NCI-H1105 (cell line): ENCODE measurements around the gene GMPPB.
"Not testable (repeated sequence)": the region's sequence is repeated elsewhere in the genome, so short reads cannot be mapped to it uniquely, and the experiment has no call there.

Experiments used
- DNase-seq: peaks from one replicate; lab custom pipeline; 2025; lab: John Stamatoyannopoulos, UW

GMPPB gene

GRCh38 chr3:49723628-49724551 lies at the start of gene GMPPB:
TSS of gene GMPPB (minus strand) at chr3:49723951. CDS start at chr3:49723726, 225 bp downstream.
- peak; percentile 87 for DNase-seq

- DNase-seq, result no peak
Measured at GRCh38 chr3:49772703-49773102, 49.0 kb upstream of the GMPPB start.

- no peak for DNase-seq
Measured at GRCh38 chr3:49771340-49771938, 47.7 kb upstream of the GMPPB start.

- no peak for DNase-seq
Measured at GRCh38 chr3:49769926-49770325, 46.2 kb upstream of the GMPPB start.

- DNase-seq, result no peak
Measured at GRCh38 chr3:49769286-49769915, 45.6 kb upstream of the GMPPB start.

GRCh38 chr3:49763981-49764380 lies 40.2 kb upstream of the GMPPB start:
- no peak for DNase-seq

- no peak for DNase-seq
Measured at GRCh38 chr3:49761661-49762060, 37.9 kb upstream of the GMPPB start.

GRCh38 chr3:49759226-49759625 lies 35.5 kb upstream of the GMPPB start:
- no peak for DNase-seq

- DNase-seq, result no peak
Measured at GRCh38 chr3:49757197-49757596, 33.4 kb upstream of the GMPPB start.

- DNase-seq, result no peak
Measured at GRCh38 chr3:49756036-49756435, 32.3 kb upstream of the GMPPB start.

- DNase-seq, result no peak
Measured at GRCh38 chr3:49754536-49754935, 30.8 kb upstream of the GMPPB start.

- no peak for DNase-seq
Measured at GRCh38 chr3:49751501-49751900, 27.8 kb upstream of the GMPPB start.

GRCh38 chr3:49750056-49750455 lies 26.3 kb upstream of the GMPPB start:
- DNase-seq, result no peak

- DNase-seq, result not testable (repeated sequence)
Measured at GRCh38 chr3:49748874-49749273, 25.1 kb upstream of the GMPPB start.

GRCh38 chr3:49747792-49748480 lies 24.2 kb upstream of the GMPPB start:
- DNase-seq, result no peak

GRCh38 chr3:49745986-49746385 lies 22.2 kb upstream of the GMPPB start:
- DNase-seq, result no peak

- DNase-seq, result no peak
Measured at GRCh38 chr3:49740427-49740826, 16.7 kb upstream of the GMPPB start.

GRCh38 chr3:49738067-49738713 lies 14.4 kb upstream of the GMPPB start:
- DNase-seq, result no peak

- DNase-seq, result no peak
Measured at GRCh38 chr3:49734752-49735151, 11.0 kb upstream of the GMPPB start.

GRCh38 chr3:49733551-49733950 lies 9.8 kb upstream of the GMPPB start:
- no peak for DNase-seq

GRCh38 chr3:49732597-49732996 lies 8.8 kb upstream of the GMPPB start:
- DNase-seq, result no peak
